ENCODE results near the gene EIF3F.

Gene EIF3F

DNA sequence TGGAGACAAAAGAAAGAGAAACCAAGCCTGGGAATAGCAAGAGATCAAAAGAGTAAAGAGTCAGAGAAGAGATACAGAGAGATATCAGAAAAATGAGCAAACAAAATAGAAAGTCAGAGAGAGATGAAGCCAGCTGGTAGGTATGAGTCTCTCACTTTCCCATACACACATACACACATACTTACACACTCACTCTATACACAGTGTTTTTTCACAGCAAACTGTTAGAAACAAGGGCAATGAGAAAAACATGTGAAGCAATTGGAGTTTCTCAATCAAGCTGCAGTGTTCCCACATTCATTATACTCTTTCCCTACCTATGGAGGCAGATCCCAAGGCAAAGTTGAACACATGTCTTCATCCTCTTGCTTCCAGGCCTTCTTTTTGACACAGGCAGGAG lies 19.3 kb upstream of the EIF3F start:
- no peak overlapping the region for H3K4me3 ChIP-seq (replicated peaks; ENCODE audit: insufficient read depth, low read length)
- H3K27me3 ChIP-seq (ENCODE audit: insufficient read depth, poor library complexity, severe bottlenecking), result no peaks in the 10 kb centered on the region
- no peak for DNase-seq (ENCODE audit: low read depth in 1 of 2, low spot score in 1 of 2)
- TF ChIP-seq POLR2AphosphoS5 (IDR thresholded peaks at IDR 0.05; ENCODE audit: low read depth) (no peak), SPI1 (IDR thresholded peaks at IDR 0.05; ENCODE audit: borderline replicate concordance, low read depth) (no peak), GABPA (IDR thresholded peaks at IDR 0.05; ENCODE audit: low read depth) (no peak)
- TF ChIP-seq, protein P1, sequence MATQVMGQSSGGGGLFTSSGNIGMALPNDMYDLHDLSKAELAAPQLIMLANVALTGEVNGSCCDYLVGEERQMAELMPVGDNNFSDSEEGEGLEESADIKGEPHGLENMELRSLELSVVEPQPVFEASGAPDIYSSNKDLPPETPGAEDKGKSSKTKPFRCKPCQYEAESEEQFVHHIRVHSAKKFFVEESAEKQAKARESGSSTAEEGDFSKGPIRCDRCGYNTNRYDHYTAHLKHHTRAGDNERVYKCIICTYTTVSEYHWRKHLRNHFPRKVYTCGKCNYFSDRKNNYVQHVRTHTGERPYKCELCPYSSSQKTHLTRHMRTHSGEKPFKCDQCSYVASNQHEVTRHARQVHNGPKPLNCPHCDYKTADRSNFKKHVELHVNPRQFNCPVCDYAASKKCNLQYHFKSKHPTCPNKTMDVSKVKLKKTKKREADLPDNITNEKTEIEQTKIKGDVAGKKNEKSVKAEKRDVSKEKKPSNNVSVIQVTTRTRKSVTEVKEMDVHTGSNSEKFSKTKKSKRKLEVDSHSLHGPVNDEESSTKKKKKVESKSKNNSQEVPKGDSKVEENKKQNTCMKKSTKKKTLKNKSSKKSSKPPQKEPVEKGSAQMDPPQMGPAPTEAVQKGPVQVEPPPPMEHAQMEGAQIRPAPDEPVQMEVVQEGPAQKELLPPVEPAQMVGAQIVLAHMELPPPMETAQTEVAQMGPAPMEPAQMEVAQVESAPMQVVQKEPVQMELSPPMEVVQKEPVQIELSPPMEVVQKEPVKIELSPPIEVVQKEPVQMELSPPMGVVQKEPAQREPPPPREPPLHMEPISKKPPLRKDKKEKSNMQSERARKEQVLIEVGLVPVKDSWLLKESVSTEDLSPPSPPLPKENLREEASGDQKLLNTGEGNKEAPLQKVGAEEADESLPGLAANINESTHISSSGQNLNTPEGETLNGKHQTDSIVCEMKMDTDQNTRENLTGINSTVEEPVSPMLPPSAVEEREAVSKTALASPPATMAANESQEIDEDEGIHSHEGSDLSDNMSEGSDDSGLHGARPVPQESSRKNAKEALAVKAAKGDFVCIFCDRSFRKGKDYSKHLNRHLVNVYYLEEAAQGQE (IDR thresholded peaks at IDR 0.05; ENCODE audit: insufficient replicate concordance, low read depth), result no peak
- TF ChIP-seq, protein P2, sequence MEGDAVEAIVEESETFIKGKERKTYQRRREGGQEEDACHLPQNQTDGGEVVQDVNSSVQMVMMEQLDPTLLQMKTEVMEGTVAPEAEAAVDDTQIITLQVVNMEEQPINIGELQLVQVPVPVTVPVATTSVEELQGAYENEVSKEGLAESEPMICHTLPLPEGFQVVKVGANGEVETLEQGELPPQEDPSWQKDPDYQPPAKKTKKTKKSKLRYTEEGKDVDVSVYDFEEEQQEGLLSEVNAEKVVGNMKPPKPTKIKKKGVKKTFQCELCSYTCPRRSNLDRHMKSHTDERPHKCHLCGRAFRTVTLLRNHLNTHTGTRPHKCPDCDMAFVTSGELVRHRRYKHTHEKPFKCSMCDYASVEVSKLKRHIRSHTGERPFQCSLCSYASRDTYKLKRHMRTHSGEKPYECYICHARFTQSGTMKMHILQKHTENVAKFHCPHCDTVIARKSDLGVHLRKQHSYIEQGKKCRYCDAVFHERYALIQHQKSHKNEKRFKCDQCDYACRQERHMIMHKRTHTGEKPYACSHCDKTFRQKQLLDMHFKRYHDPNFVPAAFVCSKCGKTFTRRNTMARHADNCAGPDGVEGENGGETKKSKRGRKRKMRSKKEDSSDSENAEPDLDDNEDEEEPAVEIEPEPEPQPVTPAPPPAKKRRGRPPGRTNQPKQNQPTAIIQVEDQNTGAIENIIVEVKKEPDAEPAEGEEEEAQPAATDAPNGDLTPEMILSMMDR (IDR thresholded peaks at IDR 0.05; ENCODE audit: insufficient read depth, low read length), result no peak
- no peak overlapping the region for H3K27ac ChIP-seq (replicated peaks)

DNA sequence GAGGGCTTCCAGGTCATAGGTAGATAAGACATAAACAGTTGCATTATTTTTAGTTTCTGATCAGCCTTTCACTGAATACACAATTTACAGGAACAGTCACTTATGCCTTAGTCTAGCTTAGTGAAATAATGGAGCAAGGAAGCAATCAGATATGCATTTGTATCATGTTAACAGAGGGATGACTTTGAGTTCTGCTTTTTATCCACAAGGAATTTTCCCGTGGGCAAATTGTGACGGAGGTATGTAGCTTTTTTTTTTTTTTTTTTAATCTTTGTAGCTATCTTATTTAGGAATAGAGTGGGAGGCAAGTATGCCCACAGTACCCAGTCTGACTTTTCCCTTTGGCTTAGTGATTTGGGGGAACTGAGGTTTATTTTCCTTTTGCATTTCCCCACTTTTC lies 18.5 kb upstream of the EIF3F start:
- Histone ChIP-seq H3K27me3 (ENCODE audit: insufficient read depth, poor library complexity, severe bottlenecking) (no peaks in the 10 kb centered on the region), H3K4me3 (replicated peaks; ENCODE audit: insufficient read depth, low read length) (no peak overlapping the region), H3K27ac (replicated peaks) (no peak overlapping the region)
- TF ChIP-seq SPI1 (IDR thresholded peaks at IDR 0.05; ENCODE audit: borderline replicate concordance, low read depth), result no peak
- TF ChIP-seq, protein P2 (IDR thresholded peaks at IDR 0.05; ENCODE audit: insufficient read depth, low read length), result no peak
- TF ChIP-seq, protein P1 (IDR thresholded peaks at IDR 0.05; ENCODE audit: insufficient replicate concordance, low read depth), result no peak
- no peak for TF ChIP-seq POLR2AphosphoS5 (IDR thresholded peaks at IDR 0.05; ENCODE audit: low read depth)
- no peak for TF ChIP-seq GABPA (IDR thresholded peaks at IDR 0.05; ENCODE audit: low read depth)
- DNase-seq (ENCODE audit: low read depth in 1 of 2, low spot score in 1 of 2), result no peak

DNA sequence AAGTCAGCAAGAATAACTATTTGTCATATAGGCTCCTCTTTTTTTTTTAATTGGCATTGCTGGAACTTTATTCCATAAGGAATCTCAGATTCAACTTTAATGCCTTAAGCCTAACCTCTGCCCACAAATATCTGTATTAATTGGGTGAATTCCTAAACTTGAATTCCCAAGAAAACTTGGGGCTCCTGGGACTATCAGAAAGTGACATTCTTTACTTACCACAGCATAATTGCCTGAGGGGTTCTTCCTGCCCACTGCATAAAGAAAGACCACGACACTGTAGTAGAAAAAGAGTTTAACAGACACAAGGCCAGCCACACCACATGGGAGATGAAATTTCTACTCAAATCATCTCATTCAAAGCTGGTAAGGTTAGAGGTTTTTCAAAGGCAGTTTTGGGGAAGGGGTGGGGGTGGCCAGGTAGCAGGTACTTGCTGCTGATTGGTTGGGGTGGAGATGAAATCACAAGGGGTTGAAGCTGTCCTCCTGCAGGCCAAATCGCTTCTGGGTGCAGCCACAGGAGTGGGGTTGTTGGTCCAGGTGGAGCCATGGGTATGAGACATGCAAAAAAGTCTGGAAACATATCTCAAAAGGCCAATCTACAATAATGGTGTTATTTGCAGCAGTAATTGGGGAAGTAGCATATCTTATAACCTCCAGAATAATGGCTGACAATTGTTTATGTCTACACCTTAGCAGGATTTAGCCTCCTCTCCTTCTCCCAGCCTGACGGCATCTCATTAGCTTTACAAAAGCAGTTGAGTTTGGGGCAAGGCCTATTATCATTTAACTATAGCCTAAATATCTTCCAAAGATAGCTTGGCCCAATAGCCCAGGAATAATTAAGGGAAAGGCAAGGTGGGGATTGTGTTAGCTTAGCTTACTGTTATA lies 17.1 kb upstream of the EIF3F start:
- TF ChIP-seq, protein P2 (IDR thresholded peaks at IDR 0.05; ENCODE audit: insufficient read depth, low read length), result no peak
- no peak for TF ChIP-seq POLR2AphosphoS5 (IDR thresholded peaks at IDR 0.05; ENCODE audit: low read depth)
- TF ChIP-seq GABPA (IDR thresholded peaks at IDR 0.05; ENCODE audit: low read depth), result no peak
- TF ChIP-seq, protein P1 (IDR thresholded peaks at IDR 0.05; ENCODE audit: insufficient replicate concordance, low read depth), result no peak
- TF ChIP-seq SPI1 (IDR thresholded peaks at IDR 0.05; ENCODE audit: borderline replicate concordance, low read depth), result no peak
- DNase-seq (ENCODE audit: low read depth in 1 of 2, low spot score in 1 of 2), result no peak
- no peaks in the 10 kb centered on the region for H3K27me3 ChIP-seq (ENCODE audit: insufficient read depth, poor library complexity, severe bottlenecking)
- H3K27ac ChIP-seq (replicated peaks), result no peak overlapping the region
- H3K4me3 ChIP-seq (replicated peaks; ENCODE audit: insufficient read depth, low read length), result no peak overlapping the region

Data from HL-60 (cell line).